Type B pancreatic cell (in vitro differentiated cells): Measurements from ENCODE around the gene CSRP1. TPM values are rescaled to one million over a fixed set of nuclear protein-coding genes. Genes with fewer than 3 reads are reported as not detected.
"Not testable (repeated sequence)": the region's sequence is repeated elsewhere in the genome, so short reads cannot be mapped to it uniquely, and the experiment has no call there.

ENCODE experiments used
- DNase-seq: peaks from one replicate; pipeline ENCODE4 v3.0.0; 2021; ENCODE audit warnings: mixed read lengths; ENCODE audit not compliant: unreplicated experiment; ENCODE audit errors: extremely low spot score
- H3K27ac Mint-ChIP-seq: 2 replicates; pipeline ENCODE4 v1.8.0; 2021; ENCODE audit warnings: mild to moderate bottlenecking, mixed read lengths
- H3K27me3 Mint-ChIP-seq: 2 replicates; pipeline ENCODE4 v1.8.0; 2021; ENCODE audit warnings: mixed read lengths
- H3K36me3 Mint-ChIP-seq: 2 replicates; pipeline ENCODE4 v1.8.0; 2021; ENCODE audit warnings: mixed read lengths
- H3K4me1 Mint-ChIP-seq: one replicate; pipeline ENCODE4 v1.8.0; 2021; ENCODE audit warnings: mixed read lengths; ENCODE audit not compliant: unreplicated experiment
- H3K4me3 Mint-ChIP-seq: 2 replicates; pipeline ENCODE4 v1.8.0; 2021; ENCODE audit warnings: mild to moderate bottlenecking, mixed read lengths
- H3K9me3 Mint-ChIP-seq: 2 replicates; pipeline ENCODE4 v1.8.0; 2021; ENCODE audit warnings: mixed read lengths
- CTCF ChIP-seq: fragments of 200-600 bp; sonication (generic); conservative IDR thresholded peaks from 2 replicates; pipeline ENCODE4 v1.5.0; 2021; ENCODE audit warnings: antibody characterized with exemption, mild to moderate bottlenecking
- total RNA-seq: library from RNA; stranded (reverse); gene quantifications from 2 replicates; pipeline ENCODE4 v1.2.1, GENCODE V29; 2021; ENCODE audit warnings: low replicate concordance

The CSRP1 gene
- total RNA-seq, 1 donor from 2014 or later = 7.3 TPM

GRCh38 chr1:201495551-201496295 is 11.2 kb downstream of the CSRP1 start:
- no peaks in the 10 kb centered on the region for H3K9me3 Mint-ChIP-seq
- peaks cover 3% of the 10 kb centered on the region for H3K36me3 Mint-ChIP-seq
- peaks cover 54% of the 10 kb centered on the region for H3K4me1 Mint-ChIP-seq
- peak overlapping the region; percentile 87 for H3K27ac Mint-ChIP-seq
- peak overlapping the region; percentile 54 for H3K4me3 Mint-ChIP-seq
- no peak for TF ChIP-seq CTCF
- no peaks in the 10 kb centered on the region for H3K27me3 Mint-ChIP-seq
- no peak for DNase-seq

- H3K9me3 Mint-ChIP-seq = no peaks in the 10 kb centered on the region
- no peak for TF ChIP-seq CTCF
- peak overlapping the region; percentile 67 for H3K4me3 Mint-ChIP-seq
- no peak for DNase-seq
- H3K27me3 Mint-ChIP-seq = no peaks in the 10 kb centered on the region
- H3K36me3 Mint-ChIP-seq = peaks cover 3% of the 10 kb centered on the region
- H3K27ac Mint-ChIP-seq = peak overlapping the region; percentile 94
- H3K4me1 Mint-ChIP-seq = peaks cover 57% of the 10 kb centered on the region
Observed at GRCh38 chr1:201493757-201494617, 12.9 kb downstream of the CSRP1 start.

- Mint-ChIP-seq H3K4me1 (peaks cover 64% of the 10 kb centered on the region), H3K27ac (peak overlapping the region; percentile 94), H3K4me3 (peak overlapping the region; percentile 25)
- not testable (repeated sequence) for H3K36me3 Mint-ChIP-seq, H3K9me3 Mint-ChIP-seq, DNase-seq, H3K27me3 Mint-ChIP-seq
Observed at GRCh38 chr1:201493026-201493656, 13.8 kb downstream of the CSRP1 start.

- no peak for DNase-seq
- peaks cover 69% of the 10 kb centered on the region for H3K4me1 Mint-ChIP-seq
- H3K27ac Mint-ChIP-seq = peak overlapping the region; percentile 71
- H3K4me3 Mint-ChIP-seq = peak overlapping the region; percentile 64
- H3K27me3 Mint-ChIP-seq = no peaks in the 10 kb centered on the region
- H3K9me3 Mint-ChIP-seq = no peaks in the 10 kb centered on the region
- no peak for TF ChIP-seq CTCF
- peaks cover 3% of the 10 kb centered on the region for H3K36me3 Mint-ChIP-seq
Observed at GRCh38 chr1:201491896-201492511, 14.9 kb downstream of the CSRP1 start.

GRCh38 chr1:201490708-201491131 is 16.2 kb downstream of the CSRP1 start:
- H3K27me3 Mint-ChIP-seq = no peaks in the 10 kb centered on the region
- no peak for DNase-seq
- no peak for TF ChIP-seq CTCF
- H3K9me3 Mint-ChIP-seq = no peaks in the 10 kb centered on the region
- H3K36me3 Mint-ChIP-seq = peaks cover 3% of the 10 kb centered on the region
- peak overlapping the region; percentile 95 for H3K27ac Mint-ChIP-seq
- H3K4me3 Mint-ChIP-seq = no peak overlapping the region
- peaks cover 68% of the 10 kb centered on the region for H3K4me1 Mint-ChIP-seq
